Measurements from ENCODE around the gene GMPPA. TPM values are rescaled to one million over a fixed set of nuclear protein-coding genes. Genes with fewer than 3 reads are reported as not detected.
A peak's percentile ranks its signal among the peaks of the same experiment; 100 is the strongest.

GMPPA gene
- total RNA-seq, 1 donor from 2014 or later, result 52.9 TPM

DNA sequence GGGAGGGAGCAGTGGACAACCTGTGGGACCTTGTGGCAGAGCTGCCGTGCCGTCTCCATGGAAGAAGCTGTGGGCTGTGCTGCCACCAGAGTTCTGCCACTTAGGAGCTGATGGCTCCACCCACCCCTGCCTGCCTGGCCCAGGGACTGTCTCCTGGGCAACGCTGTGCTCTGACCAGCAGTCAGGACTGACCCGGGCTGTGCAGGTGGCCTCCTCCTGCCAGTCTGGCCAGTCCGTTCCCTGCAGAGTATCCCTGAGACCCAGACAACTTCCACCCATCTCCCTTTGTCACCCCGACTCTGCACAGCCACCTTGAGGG is 28.3 kb downstream of the GMPPA start:
- H3K27me3 Mint-ChIP-seq (ENCODE audit: low read depth), result peaks cover 68% of the 10 kb centered on the region
- H3K4me1 Mint-ChIP-seq (ENCODE audit: low read depth), result peaks cover 1% of the 10 kb centered on the region
- H3K27ac Mint-ChIP-seq, result no peak overlapping the region

DNA sequence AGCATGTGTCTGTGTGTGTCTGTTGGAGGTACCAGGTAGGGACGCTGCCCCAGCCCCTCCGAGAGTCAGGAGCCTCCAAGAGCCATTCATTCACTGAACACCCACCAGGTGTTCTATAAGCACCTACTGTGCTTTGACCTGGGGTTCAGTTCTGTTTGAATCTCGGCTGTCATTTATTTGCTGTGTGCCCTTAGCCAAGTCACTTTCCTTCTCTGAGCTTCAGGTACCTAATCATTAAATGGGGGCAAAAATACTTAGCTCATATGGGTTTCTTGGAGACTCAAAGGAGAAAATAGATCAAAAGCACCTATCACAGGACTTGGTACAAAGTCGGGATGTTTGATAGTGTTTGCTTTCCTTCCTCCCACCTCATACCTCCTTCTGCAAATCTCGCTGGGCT is 28.8 kb downstream of the GMPPA start:
- intact Hi-C loops (cut with micrococcal nuclease), result no loop called here
- DNase-seq (ENCODE audit: low spot score), result no peak

More for the DNA sequence above, 28.3 kb downstream of the GMPPA start:
- no peak for DNase-seq (ENCODE audit: low spot score)
- no peak overlapping the region for H3K4me3 Mint-ChIP-seq (ENCODE audit: low read depth)
- intact Hi-C loops (cut with micrococcal nuclease), result no loop called here
- no peaks in the 10 kb centered on the region for H3K9me3 Mint-ChIP-seq
- no peaks in the 10 kb centered on the region for H3K36me3 Mint-ChIP-seq (ENCODE audit: low read depth)

DNA sequence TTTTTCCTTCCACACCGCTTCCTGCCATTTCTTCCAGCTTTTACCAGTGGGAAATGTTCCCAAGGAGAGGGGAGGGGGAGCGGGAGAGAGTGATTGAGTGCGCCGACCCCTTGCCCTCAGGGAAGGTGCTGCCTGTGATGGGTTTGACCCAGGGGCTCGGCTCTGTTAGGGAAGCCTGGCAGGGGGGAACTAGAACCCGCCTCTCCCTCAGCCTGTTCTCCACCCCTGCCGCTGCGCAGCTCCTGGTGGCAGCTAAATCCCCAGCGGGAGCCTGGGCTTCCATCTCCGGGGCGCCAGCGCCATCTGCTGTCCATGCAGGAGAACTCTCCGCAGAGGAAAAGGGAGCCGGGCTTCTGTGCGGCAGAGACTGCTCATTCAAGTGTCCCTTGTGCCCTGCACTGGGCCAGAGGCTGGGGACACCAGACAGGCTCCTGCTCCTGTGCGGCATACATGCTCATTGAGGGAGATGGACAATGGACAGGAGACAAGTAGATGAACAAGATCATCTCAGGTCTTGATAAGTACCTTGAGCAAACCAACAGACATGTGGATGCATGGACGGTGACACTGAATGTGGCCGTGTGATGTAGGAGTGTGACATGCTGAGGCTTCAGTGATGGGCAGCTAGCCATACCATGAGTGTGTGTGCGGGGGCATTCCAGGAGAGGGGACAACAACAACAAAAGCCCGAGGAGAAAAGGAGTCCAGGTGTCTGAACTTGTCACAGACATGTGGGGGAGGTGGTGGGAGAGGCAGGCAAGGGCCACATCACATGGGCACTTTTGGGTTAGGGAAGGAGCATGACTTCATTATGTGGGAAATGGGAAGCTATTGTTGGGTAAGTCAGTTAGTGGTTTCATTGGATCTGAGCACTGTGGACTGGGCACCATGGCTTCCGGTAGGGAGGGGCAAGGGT is 31.6 kb downstream of the GMPPA start:
- Mint-ChIP-seq H3K4me3 (ENCODE audit: low read depth) (no peak overlapping the region), H3K36me3 (ENCODE audit: low read depth) (no peaks in the 10 kb centered on the region), H3K27me3 (ENCODE audit: low read depth) (peaks cover 44% of the 10 kb centered on the region), H3K4me1 (ENCODE audit: low read depth) (no peaks in the 10 kb centered on the region), H3K9me3 (no peaks in the 10 kb centered on the region), H3K27ac (no peak overlapping the region)
- peak; percentile 75 for DNase-seq (ENCODE audit: low spot score)
- intact Hi-C loops (cut with micrococcal nuclease), result loop anchor here (1.0 kb wide), 5 partner anchors 21 to 127 kb away; no protein-coding TSS in a partner anchor

More for the DNA sequence above, 28.8 kb downstream of the GMPPA start:
- no peaks in the 10 kb centered on the region for H3K9me3 Mint-ChIP-seq
- no peak overlapping the region for H3K4me3 Mint-ChIP-seq (ENCODE audit: low read depth)
- H3K4me1 Mint-ChIP-seq (ENCODE audit: low read depth), result no peaks in the 10 kb centered on the region
- no peak overlapping the region for H3K27ac Mint-ChIP-seq
- H3K36me3 Mint-ChIP-seq (ENCODE audit: low read depth), result no peaks in the 10 kb centered on the region
- peaks cover 66% of the 10 kb centered on the region for H3K27me3 Mint-ChIP-seq (ENCODE audit: low read depth)

DNA sequence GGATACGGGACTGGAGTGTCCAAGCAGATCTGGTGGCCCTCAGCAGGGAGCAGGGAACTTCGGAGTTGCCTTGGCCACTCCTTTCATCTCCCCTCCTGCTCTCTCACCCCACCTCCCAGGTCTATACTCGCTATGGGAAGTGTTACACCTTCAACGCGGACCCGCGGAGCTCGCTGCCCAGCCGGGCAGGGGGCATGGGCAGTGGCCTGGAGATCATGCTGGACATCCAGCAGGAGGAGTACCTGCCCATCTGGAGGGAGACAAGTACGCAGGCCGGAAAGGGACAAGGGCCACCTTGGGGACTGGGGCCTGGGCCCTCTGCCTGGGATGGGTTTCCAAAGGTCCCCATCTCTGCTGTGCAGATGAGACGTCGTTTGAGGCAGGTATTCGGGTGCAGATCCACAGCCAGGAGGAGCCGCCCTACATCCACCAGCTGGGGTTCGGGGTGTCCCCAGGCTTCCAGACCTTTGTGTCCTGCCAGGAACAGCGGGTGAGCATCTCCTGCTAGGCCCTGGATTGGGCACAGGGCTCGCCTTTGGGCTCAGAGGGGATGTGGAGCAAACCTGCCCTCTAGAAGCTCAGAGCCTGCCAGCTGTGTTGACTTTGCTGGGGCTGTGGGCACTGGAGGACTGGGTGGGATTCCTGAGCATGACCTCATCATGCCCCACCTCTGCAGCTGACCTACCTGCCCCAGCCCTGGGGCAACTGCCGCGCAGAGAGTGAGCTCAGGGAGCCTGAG is 33.1 kb downstream of the GMPPA start:
- H3K27me3 Mint-ChIP-seq (ENCODE audit: low read depth), result peaks cover 33% of the 10 kb centered on the region
- no peak overlapping the region for H3K4me3 Mint-ChIP-seq (ENCODE audit: low read depth)
- intact Hi-C loops (cut with micrococcal nuclease), result no loop called here
- no peaks in the 10 kb centered on the region for H3K36me3 Mint-ChIP-seq (ENCODE audit: low read depth)
- no peak overlapping the region for H3K27ac Mint-ChIP-seq
- no peak for DNase-seq (ENCODE audit: low spot score)
- no peaks in the 10 kb centered on the region for H3K9me3 Mint-ChIP-seq
- no peaks in the 10 kb centered on the region for H3K4me1 Mint-ChIP-seq (ENCODE audit: low read depth)

DNA sequence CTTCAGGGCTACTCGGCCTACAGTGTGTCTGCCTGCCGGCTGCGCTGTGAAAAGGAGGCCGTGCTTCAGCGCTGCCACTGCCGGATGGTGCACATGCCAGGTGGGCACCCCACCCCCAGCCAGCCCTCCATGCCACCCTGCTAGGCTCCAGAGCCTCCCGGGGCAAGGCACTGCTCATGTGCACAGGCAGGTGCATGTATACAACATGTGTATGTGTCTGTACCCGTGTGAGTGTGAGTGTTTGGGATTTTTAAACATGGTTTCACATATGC is 33.6 kb downstream of the GMPPA start:
- Mint-ChIP-seq H3K36me3 (ENCODE audit: low read depth) (no peaks in the 10 kb centered on the region), H3K4me1 (ENCODE audit: low read depth) (no peaks in the 10 kb centered on the region), H3K9me3 (no peaks in the 10 kb centered on the region), H3K27ac (no peak overlapping the region), H3K27me3 (ENCODE audit: low read depth) (peaks cover 32% of the 10 kb centered on the region), H3K4me3 (ENCODE audit: low read depth) (no peak overlapping the region)
- DNase-seq (ENCODE audit: low spot score), result no peak
- intact Hi-C loops (cut with micrococcal nuclease), result no loop called here

DNA sequence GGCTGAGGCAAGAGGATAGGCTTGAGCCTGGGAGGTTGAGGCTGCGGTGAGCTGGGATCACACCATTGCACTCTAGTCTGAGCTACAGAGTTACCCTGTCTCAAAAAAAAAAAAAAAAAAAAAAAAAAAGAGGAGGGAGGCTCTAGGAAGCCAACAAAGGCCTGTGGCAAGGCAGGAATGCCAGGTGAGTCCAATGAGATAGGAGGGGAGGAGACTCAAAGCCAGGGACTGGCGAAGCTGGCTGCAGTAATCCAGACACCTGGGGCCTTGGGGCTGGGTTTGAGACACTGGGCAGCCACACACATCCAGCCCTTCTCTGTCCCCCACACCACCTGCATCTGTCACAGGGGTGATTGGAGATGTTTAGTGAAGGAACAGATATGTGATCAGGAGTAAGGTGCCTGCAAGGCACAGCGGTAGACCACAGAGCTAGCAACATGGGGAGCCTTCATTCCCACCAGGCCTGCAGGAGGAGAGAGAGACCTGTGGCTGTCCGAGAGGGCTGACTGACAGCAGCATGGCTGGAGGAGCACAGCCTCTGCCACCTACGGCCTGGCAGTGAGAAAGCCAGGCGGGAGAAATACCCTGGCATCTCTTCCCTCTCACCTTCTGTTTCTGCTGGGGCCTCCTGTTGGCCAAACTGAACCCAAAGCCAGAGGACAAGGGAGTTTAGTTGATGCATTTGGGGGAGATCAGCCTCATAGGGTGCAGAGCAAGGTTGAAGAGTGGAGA is 35.4 kb downstream of the GMPPA start:
- Mint-ChIP-seq H3K27me3 (ENCODE audit: low read depth) (peaks cover 18% of the 10 kb centered on the region), H3K4me3 (ENCODE audit: low read depth) (no peak overlapping the region), H3K9me3 (no peaks in the 10 kb centered on the region), H3K36me3 (ENCODE audit: low read depth) (peaks cover 4% of the 10 kb centered on the region), H3K27ac (no peak overlapping the region), H3K4me1 (ENCODE audit: low read depth) (no peaks in the 10 kb centered on the region)
- no peak for DNase-seq (ENCODE audit: low spot score)
- intact Hi-C loops (cut with micrococcal nuclease), result no loop called here

DNA sequence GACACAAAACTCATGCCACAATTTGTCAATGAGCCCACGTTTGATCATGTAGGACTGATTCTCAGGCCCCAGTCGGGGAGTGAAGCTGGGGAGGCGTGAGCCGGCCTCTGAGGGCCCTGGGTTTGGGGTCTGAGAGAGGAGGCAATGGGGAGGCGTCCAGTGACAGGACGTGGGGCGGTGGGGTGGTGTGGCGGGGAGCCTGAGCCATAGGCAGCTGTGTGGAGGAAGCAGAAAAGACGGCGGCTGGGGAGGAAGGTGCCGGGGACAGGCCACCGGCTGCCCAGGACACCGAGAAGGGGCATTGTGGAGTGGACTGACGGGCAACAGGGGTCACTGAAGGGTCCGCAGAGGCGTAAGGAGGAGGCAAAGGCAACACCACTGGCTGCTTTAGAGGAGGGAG is 37.7 kb downstream of the GMPPA start:
- intact Hi-C loops (cut with micrococcal nuclease), result no loop called here
- Mint-ChIP-seq H3K36me3 (ENCODE audit: low read depth) (peaks cover 14% of the 10 kb centered on the region), H3K4me1 (ENCODE audit: low read depth) (peaks cover 1% of the 10 kb centered on the region), H3K27me3 (ENCODE audit: low read depth) (no peaks in the 10 kb centered on the region), H3K4me3 (ENCODE audit: low read depth) (no peak overlapping the region), H3K9me3 (no peaks in the 10 kb centered on the region), H3K27ac (no peak overlapping the region)
- DNase-seq (ENCODE audit: low spot score), result no peak

DNA sequence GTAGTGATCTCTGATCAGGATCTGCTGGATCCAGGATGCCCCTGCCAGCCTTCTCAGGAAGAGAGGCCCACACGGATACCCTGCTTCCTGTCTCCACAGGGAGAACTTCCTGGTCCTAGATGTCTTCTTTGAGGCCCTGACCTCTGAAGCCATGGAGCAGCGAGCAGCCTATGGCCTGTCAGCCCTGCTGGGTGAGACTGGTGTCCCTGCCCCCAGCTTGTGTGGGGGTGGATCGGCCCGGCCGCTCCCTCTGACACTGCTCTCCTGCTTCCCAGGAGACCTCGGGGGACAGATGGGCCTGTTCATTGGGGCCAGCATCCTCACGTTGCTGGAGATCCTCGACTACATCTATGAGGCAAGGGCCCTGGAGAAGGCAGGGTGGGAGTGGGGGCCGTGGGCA is 38.3 kb downstream of the GMPPA start:
- no peaks in the 10 kb centered on the region for H3K9me3 Mint-ChIP-seq
- no peaks in the 10 kb centered on the region for H3K27me3 Mint-ChIP-seq (ENCODE audit: low read depth)
- intact Hi-C loops (cut with micrococcal nuclease), result no loop called here
- no peak overlapping the region for H3K27ac Mint-ChIP-seq
- H3K4me1 Mint-ChIP-seq (ENCODE audit: low read depth), result peaks cover 2% of the 10 kb centered on the region
- H3K36me3 Mint-ChIP-seq (ENCODE audit: low read depth), result peaks cover 15% of the 10 kb centered on the region
- no peak for DNase-seq (ENCODE audit: low spot score)
- H3K4me3 Mint-ChIP-seq (ENCODE audit: low read depth), result no peak overlapping the region

DNA sequence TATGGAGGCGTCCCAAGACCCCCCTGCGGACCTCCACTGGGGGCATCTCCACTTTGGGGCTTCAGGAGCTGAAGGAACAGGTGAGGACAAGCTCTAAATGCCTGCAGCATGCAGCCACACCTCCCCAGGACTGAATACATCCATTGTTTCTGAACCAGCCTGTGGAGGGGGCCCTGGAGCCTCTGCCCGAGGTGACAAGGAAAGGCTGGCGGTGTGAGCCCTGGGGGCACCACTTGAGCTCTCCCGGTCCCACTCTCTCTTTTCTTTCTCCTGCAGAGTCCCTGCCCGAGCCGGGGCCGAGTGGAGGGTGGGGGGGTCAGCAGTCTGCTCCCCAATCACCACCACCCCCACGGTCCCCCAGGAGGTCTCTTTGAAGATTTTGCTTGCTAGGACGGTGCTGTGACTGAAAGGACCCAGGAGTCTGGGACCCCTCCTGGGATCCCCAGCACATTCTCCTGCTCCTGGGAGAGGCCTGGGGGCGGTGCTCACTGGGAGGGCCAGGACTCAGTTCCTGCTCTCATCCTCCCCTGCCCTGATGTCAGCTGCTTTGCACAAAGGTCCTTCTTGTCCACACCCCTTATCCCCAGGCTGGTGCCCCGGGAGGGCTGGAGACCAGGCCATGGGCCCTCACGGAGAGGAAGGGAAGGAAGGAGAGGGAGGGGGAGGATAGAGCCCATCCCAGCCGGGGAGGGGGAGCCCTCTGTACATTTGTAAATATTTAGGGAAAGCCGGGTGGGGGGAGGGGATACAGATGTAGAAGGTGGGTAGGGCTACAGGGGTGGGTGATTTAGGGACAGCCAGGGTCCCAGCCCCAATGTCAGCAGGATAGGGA is 39.2 kb downstream of the GMPPA start:
- Mint-ChIP-seq H3K27me3 (ENCODE audit: low read depth) (no peaks in the 10 kb centered on the region), H3K4me3 (ENCODE audit: low read depth) (no peak overlapping the region), H3K9me3 (no peaks in the 10 kb centered on the region), H3K36me3 (ENCODE audit: low read depth) (peaks cover 15% of the 10 kb centered on the region), H3K4me1 (ENCODE audit: low read depth) (peaks cover 7% of the 10 kb centered on the region), H3K27ac (no peak overlapping the region)
- DNase-seq (ENCODE audit: low spot score), result no peak
- intact Hi-C loops (cut with micrococcal nuclease), result no loop called here

DNA sequence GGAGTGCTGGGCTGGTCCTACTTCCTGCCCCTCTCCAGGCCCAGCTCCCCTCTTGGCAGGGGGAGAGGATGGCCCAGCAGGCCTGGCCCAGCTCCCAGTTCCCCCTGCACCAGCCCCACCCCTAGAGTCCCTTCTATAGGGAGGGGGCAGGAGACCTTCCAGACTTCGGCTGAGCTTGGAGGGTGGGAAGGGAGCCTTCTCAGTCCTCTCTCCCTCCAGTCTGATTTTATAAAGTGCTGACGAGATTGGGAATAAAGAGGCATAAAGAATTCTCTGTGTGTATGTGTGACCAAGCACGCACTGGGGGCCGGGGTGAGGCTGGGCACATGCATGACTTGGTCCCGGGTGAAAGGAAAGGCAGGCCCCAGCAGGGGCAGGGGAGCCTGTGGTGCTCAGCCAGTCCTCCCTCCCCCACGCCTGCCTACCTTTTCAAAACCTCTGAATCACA is 39.8 kb downstream of the GMPPA start:
- Mint-ChIP-seq H3K27ac (no peak overlapping the region), H3K27me3 (ENCODE audit: low read depth) (no peaks in the 10 kb centered on the region), H3K9me3 (no peaks in the 10 kb centered on the region), H3K4me1 (ENCODE audit: low read depth) (peaks cover 7% of the 10 kb centered on the region), H3K36me3 (ENCODE audit: low read depth) (peaks cover 15% of the 10 kb centered on the region), H3K4me3 (ENCODE audit: low read depth) (no peak overlapping the region)
- intact Hi-C loops (cut with micrococcal nuclease), result no loop called here
- DNase-seq (ENCODE audit: low spot score), result no peak

DNA sequence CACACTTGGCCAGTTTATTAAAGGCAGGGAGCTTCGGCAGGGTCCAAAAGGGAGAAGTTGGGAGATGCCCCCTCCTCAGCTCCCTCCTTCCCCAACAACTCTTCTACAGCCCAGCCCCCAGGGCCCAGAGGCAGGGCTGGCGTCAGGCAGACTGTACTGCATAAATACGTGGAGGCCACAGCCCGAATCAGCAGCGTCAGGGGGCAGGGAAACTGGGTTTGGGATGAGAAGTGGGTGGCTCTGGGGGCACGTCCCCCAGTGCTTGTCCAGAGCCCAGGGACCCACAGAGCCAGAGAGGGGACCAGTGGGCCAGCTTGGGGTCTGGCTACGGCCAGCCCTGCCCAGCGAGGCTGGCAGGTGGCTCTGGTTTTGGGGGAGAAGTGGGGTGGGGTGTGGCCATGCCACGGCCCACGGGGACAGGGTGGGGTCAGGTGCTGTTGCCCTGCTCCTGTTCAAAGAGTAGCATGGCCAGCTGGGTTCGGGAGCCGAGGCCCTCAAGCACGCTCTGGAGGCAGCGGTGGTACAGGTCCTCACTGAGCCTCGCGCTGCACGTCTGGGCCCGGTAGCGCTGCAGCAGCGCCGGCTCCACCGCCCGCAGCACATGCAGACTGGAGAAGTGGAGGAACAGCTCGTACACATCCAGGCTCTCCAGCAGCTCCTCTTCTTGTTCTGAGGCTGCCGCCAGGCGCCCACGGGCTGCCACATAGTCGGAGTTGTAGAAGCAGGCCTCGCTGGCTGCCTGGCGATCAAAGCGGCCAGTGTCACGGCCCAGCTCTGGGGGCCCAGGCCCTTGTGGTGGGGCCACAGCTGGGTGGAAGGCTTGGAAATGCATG is 40.5 kb downstream of the GMPPA start:
- Mint-ChIP-seq H3K36me3 (ENCODE audit: low read depth) (peaks cover 15% of the 10 kb centered on the region), H3K4me1 (ENCODE audit: low read depth) (peaks cover 7% of the 10 kb centered on the region), H3K27ac (no peak overlapping the region), H3K4me3 (ENCODE audit: low read depth) (no peak overlapping the region), H3K9me3 (no peaks in the 10 kb centered on the region), H3K27me3 (ENCODE audit: low read depth) (peaks cover under 1% of the 10 kb centered on the region)
- DNase-seq (ENCODE audit: low spot score), result no peak
- intact Hi-C loops (cut with micrococcal nuclease), result no loop called here
